ENCODE measurements around the gene SESTD1.

Gene SESTD1

DNA sequence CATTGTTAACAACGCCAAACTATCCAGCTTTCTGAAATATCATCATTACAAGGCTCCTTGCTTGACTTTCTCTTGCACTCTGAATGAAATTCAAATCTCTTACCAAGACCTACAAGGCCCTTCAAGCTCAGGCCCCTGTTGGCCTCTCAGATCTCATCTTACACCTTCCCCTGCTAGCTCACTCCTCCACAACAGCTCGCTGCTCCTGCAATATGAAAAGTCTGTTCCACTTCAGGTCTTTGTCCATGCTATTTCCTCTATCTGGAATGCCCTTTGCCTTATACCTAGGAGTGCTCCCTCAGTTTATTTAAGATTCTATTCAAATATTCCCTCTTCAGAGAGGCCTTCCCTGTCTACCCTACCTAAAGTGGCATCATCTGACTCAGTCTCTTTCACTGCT lies 91.7 kb downstream of the SESTD1 start:
- Histone ChIP-seq H3K36me3 (ENCODE audit: insufficient read depth, low read length) (peaks cover 48% of the 10 kb centered on the region; the same call in 1 of the 2 replicates), H3K4me1 (ENCODE audit: insufficient read depth, low read length, poor library complexity, severe bottlenecking) (no peaks in the 10 kb centered on the region), H2AFZ (ENCODE audit: low read length) (no peak overlapping the region), H3K9me2 (replicated peaks; ENCODE audit: low read depth, low read length) (no peaks in the 10 kb centered on the region), H4K20me1 (ENCODE audit: insufficient read depth, low read length, poor library complexity, severe bottlenecking) (no peaks in the 10 kb centered on the region), H3K9me3 (ENCODE audit: insufficient read depth, low read depth, low read length) (no peaks in the 10 kb centered on the region), H3K4me3 (ENCODE audit: low read length, poor library complexity, severe bottlenecking) (no peak overlapping the region), H3K27me3 (ENCODE audit: insufficient read depth, low read length, poor library complexity, severe bottlenecking) (no peaks in the 10 kb centered on the region), H3F3A (ENCODE audit: low read depth) (no peaks in the 10 kb centered on the region), H3K9ac (ENCODE audit: low read depth, low read length, poor library complexity, severe bottlenecking) (no peak overlapping the region), H3K4me2 (ENCODE audit: low read depth, low read length, poor library complexity, severe bottlenecking) (no peak overlapping the region), H3K79me2 (ENCODE audit: insufficient read depth, low read length) (peaks cover 5% of the 10 kb centered on the region; the same call in 1 of the 2 replicates)
- TF ChIP-seq CTCF (conservative IDR thresholded peaks at IDR 0.05; ENCODE audit: low read length) (no peak), EZH2phosphoT487 (IDR thresholded peaks at IDR 0.05; ENCODE audit: borderline replicate concordance) (no peak)

- Histone ChIP-seq H3K79me2 (ENCODE audit: insufficient read depth, low read length) (no peaks in the 10 kb centered on the region), H3K4me3 (ENCODE audit: low read length, poor library complexity, severe bottlenecking) (no peak overlapping the region), H3K4me2 (ENCODE audit: low read depth, low read length, poor library complexity, severe bottlenecking) (no peak overlapping the region), H3K9me3 (ENCODE audit: insufficient read depth, low read depth, low read length) (no peaks in the 10 kb centered on the region), H4K20me1 (ENCODE audit: insufficient read depth, low read length, poor library complexity, severe bottlenecking) (no peaks in the 10 kb centered on the region), H2AFZ (ENCODE audit: low read length) (no peak overlapping the region), H3K36me3 (ENCODE audit: insufficient read depth, low read length) (peaks cover 48% of the 10 kb centered on the region; the same call in 1 of the 2 replicates), H3K9ac (ENCODE audit: low read depth, low read length, poor library complexity, severe bottlenecking) (no peak overlapping the region), H3K4me1 (ENCODE audit: insufficient read depth, low read length, poor library complexity, severe bottlenecking) (no peaks in the 10 kb centered on the region), H3F3A (ENCODE audit: low read depth) (no peaks in the 10 kb centered on the region), H3K27me3 (ENCODE audit: insufficient read depth, low read length, poor library complexity, severe bottlenecking) (no peaks in the 10 kb centered on the region), H3K9me2 (replicated peaks; ENCODE audit: low read depth, low read length) (no peaks in the 10 kb centered on the region)
- TF ChIP-seq CTCF (conservative IDR thresholded peaks at IDR 0.05; ENCODE audit: low read length) (no peak), EZH2phosphoT487 (IDR thresholded peaks at IDR 0.05; ENCODE audit: borderline replicate concordance) (no peak)
Observed at GRCh38 chr2:179171371-179171770, 93.3 kb downstream of the SESTD1 start.

DNA sequence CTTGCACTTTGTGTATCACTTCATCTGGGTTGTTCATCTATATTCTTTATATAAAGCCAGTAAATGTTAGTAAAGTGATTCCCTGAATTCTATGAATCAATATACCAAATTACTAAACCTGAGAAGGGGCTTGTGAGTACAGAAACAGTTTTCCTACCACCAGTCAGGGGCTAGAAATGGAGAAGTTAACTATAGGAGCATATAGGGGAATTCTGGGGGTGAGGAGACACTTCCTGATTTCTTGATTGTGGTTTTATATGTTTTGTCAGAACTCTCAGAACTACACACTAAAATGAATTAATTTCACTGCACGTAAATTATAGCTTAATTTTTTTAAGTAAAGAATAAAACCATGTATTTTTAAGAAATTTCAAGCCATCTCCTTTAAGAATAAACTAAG lies 93.7 kb downstream of the SESTD1 start:
- H3K9me2 ChIP-seq (replicated peaks; ENCODE audit: low read depth, low read length), result no peaks in the 10 kb centered on the region
- H3K9me3 ChIP-seq (ENCODE audit: insufficient read depth, low read depth, low read length), result no peaks in the 10 kb centered on the region
- peaks cover 44% of the 10 kb centered on the region; the same call in 1 of the 2 replicates for H3K36me3 ChIP-seq (ENCODE audit: insufficient read depth, low read length)
- no peaks in the 10 kb centered on the region for H3K79me2 ChIP-seq (ENCODE audit: insufficient read depth, low read length)
- H3K27me3 ChIP-seq (ENCODE audit: insufficient read depth, low read length, poor library complexity, severe bottlenecking), result no peaks in the 10 kb centered on the region
- H3K4me1 ChIP-seq (ENCODE audit: insufficient read depth, low read length, poor library complexity, severe bottlenecking), result no peaks in the 10 kb centered on the region
- no peaks in the 10 kb centered on the region for H3F3A ChIP-seq (ENCODE audit: low read depth)
- no peaks in the 10 kb centered on the region for H4K20me1 ChIP-seq (ENCODE audit: insufficient read depth, low read length, poor library complexity, severe bottlenecking)
- H3K9ac ChIP-seq (ENCODE audit: low read depth, low read length, poor library complexity, severe bottlenecking), result no peak overlapping the region
- TF ChIP-seq CTCF (conservative IDR thresholded peaks at IDR 0.05; ENCODE audit: low read length), result no peak
- TF ChIP-seq EZH2phosphoT487 (IDR thresholded peaks at IDR 0.05; ENCODE audit: borderline replicate concordance), result no peak
- H3K4me2 ChIP-seq (ENCODE audit: low read depth, low read length, poor library complexity, severe bottlenecking), result no peak overlapping the region
- no peak overlapping the region for H2AFZ ChIP-seq (ENCODE audit: low read length)
- no peak overlapping the region for H3K4me3 ChIP-seq (ENCODE audit: low read length, poor library complexity, severe bottlenecking)

Measured in Loucy (cell line).